Neural cell (in vitro differentiated cells): ENCODE data around the gene MCTP2. TPM values are rescaled to one million over a fixed set of nuclear protein-coding genes. Genes with fewer than 3 reads are reported as not detected.

Experiments used
- H2AFZ ChIP-seq: fragments of 200-600, 300-800 bp; sonication (generic), shearing (Covaris generic); 2 replicates; pipeline ENCODE4 v1.6.0; 2014; ENCODE audit warnings: low read depth, mild to moderate bottlenecking, antibody characterized with exemption, low read length, moderate library complexity
- H3F3A ChIP-seq: fragments of 200-600 bp; shearing (Covaris generic); 2 replicates; pipeline ENCODE4 v1.6.1; 2016; ENCODE audit warnings: mild to moderate bottlenecking, moderate library complexity, mixed read lengths, antibody characterized with exemption, low read length; ENCODE audit not compliant: insufficient read depth, poor library complexity, severe bottlenecking
- H3K27ac ChIP-seq: fragments of 200-600, 300-800 bp; sonication (generic), shearing (Covaris generic); 2 replicates; pipeline ENCODE4 v1.5.1; 2014; ENCODE audit warnings: mild to moderate bottlenecking, low read length, moderate library complexity
- H3K27me3 ChIP-seq: fragments of 300-800, 200-600 bp; sonication (generic), shearing (Covaris generic); 2 replicates; pipeline ENCODE4 v1.6.0; 2014; ENCODE audit warnings: mild to moderate bottlenecking, low read depth, low read length, moderate library complexity; ENCODE audit not compliant: insufficient read depth
- H3K36me3 ChIP-seq: fragments of 300-800, 200-600 bp; sonication (generic), shearing (Covaris generic); 2 replicates; pipeline ENCODE4 v1.5.1; 2014; ENCODE audit warnings: mild to moderate bottlenecking, antibody characterized with exemption, low read length, moderate library complexity; ENCODE audit not compliant: insufficient read depth
- H3K4me2 ChIP-seq: fragments of 300-800, 200-600 bp; sonication (generic), shearing (Covaris generic); 2 replicates; pipeline ENCODE4 v1.6.0; 2014; ENCODE audit warnings: mild to moderate bottlenecking, low read length
- H3K4me3 ChIP-seq: fragments of 300-800, 200-600 bp; sonication (generic), shearing (Covaris generic); 2 replicates; pipeline ENCODE4 v1.5.1; 2014; ENCODE audit warnings: mild to moderate bottlenecking, low read length, moderate library complexity
- H3K79me2 ChIP-seq: fragments of 200-600 bp; shearing (Covaris generic); replicated peaks from 2 replicates; pipeline ENCODE4 v1.6.0; 2014; ENCODE audit warnings: mild to moderate bottlenecking, low read length, moderate library complexity; ENCODE audit not compliant: insufficient read depth
- H3K9ac ChIP-seq: fragments of 300-800, 200-600 bp; sonication (generic), shearing (Covaris generic); 2 replicates; pipeline ENCODE4 v1.6.1; 2016; ENCODE audit warnings: mild to moderate bottlenecking, low read length, mixed read lengths
- H3K9me2 ChIP-seq: fragments of 200-600 bp; shearing (Covaris generic); 2 replicates; pipeline ENCODE4 v1.6.1; 2016; ENCODE audit warnings: mild to moderate bottlenecking, low read length, mixed read lengths; ENCODE audit not compliant: insufficient read depth
- H3K9me3 ChIP-seq: fragments of 200-600, 300-800 bp; sonication (generic), shearing (Covaris generic); 2 replicates; pipeline ENCODE4 v1.6.1; 2016; ENCODE audit warnings: mild to moderate bottlenecking, mixed run types, low read length, moderate library complexity, mixed read lengths
- H4K20me1 ChIP-seq: fragments of 200-600 bp; shearing (Covaris generic); 2 replicates; pipeline ENCODE4 v1.6.1; 2016; ENCODE audit warnings: mild to moderate bottlenecking, mixed run types; ENCODE audit not compliant: insufficient read depth
- CTCF ChIP-seq: fragments of 450-650 bp; IDR thresholded peaks from 2 replicates; pipeline ENCODE4 v1.5.1; 2014; ENCODE audit warnings: antibody characterized with exemption, mild to moderate bottlenecking, moderate library complexity; ENCODE audit not compliant: poor library complexity, severe bottlenecking
- EP300 ChIP-seq: fragments of 450-650 bp; conservative IDR thresholded peaks from 2 replicates; pipeline ENCODE4 v1.6.1; 2014; ENCODE audit warnings: antibody characterized with exemption, mild to moderate bottlenecking, moderate library complexity; ENCODE audit not compliant: poor library complexity, severe bottlenecking
- EZH2 ChIP-seq: fragments of 200-600, 300-800 bp; shearing (Covaris generic), sonication (generic); IDR thresholded peaks from 2 replicates; pipeline ENCODE4 v1.6.1; 2014; ENCODE audit warnings: antibody characterized with exemption, low read length, borderline replicate concordance, mild to moderate bottlenecking; ENCODE audit not compliant: insufficient read depth, poor library complexity, severe bottlenecking
- MXI1 ChIP-seq: fragments of 450-650 bp; conservative IDR thresholded peaks from 2 replicates; pipeline ENCODE4 v1.6.1; 2014; ENCODE audit warnings: antibody characterized with exemption, mild to moderate bottlenecking; ENCODE audit not compliant: poor library complexity, severe bottlenecking
- POLR2AphosphoS5 ChIP-seq: IDR thresholded peaks from 2 replicates; pipeline ENCODE4 v1.6.1; 2012
- RAD21 ChIP-seq: fragments of 450-650 bp; conservative IDR thresholded peaks from 2 replicates; pipeline ENCODE4 v1.6.1; 2014; ENCODE audit warnings: antibody characterized with exemption, mild to moderate bottlenecking, moderate library complexity
- SMC3 ChIP-seq: fragments of 450-650 bp; conservative IDR thresholded peaks from 2 replicates; pipeline ENCODE4 v1.6.1; 2014; ENCODE audit warnings: antibody characterized with exemption, mild to moderate bottlenecking, moderate library complexity; ENCODE audit not compliant: poor library complexity
- TAF1 ChIP-seq: IDR thresholded peaks from 2 replicates; pipeline ENCODE4 v1.6.1; 2012; ENCODE audit warnings: low read depth
- polyA plus RNA-seq: library from polyadenylated mRNA; depleted of rRNA; stranded (reverse); fragments of >200 nt; gene quantifications from 2 replicates; pipeline ENCODE4 v1.2.3, GENCODE V29; 2014
- TF ChIP-seq, protein P1 (sequence below): IDR thresholded peaks from 2 replicates; pipeline ENCODE4 v1.6.1; 2012; ENCODE audit warnings: borderline replicate concordance

The MCTP2 gene
- polyA plus RNA-seq, 1 donor from 2014 or later: not detected

DNA sequence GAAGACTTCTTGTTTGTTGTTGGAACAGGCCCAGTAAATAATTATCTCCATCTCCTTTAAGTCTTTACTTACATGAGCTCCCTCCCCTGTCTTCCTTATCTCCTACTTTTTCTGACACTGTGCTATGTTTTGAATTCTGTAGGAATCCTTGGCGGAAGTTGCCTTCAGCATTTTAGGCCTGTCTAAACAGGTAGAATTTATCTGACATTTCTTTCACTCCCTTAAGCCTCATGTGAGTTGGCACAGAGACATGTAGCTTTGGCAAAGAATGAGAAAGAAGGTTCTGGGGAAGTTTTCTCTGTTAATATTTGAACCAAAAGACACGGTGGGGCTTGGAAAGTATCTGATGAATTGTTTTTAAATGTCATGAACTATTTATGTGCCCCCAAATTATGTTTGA, 8.1 kb downstream of the MCTP2 start:
- no peaks in the 10 kb centered on the region for H3K9me3 ChIP-seq
- H2AFZ ChIP-seq: no peak overlapping the region
- H3K4me3 ChIP-seq: no peak overlapping the region
- no peaks in the 10 kb centered on the region for H3K9me2 ChIP-seq
- H3K27ac ChIP-seq: no peak overlapping the region
- H3K9ac ChIP-seq: no peak overlapping the region
- no peak overlapping the region for H3K4me2 ChIP-seq
- peaks cover 3% of the 10 kb centered on the region for H3K27me3 ChIP-seq
- TF ChIP-seq, protein P1, sequence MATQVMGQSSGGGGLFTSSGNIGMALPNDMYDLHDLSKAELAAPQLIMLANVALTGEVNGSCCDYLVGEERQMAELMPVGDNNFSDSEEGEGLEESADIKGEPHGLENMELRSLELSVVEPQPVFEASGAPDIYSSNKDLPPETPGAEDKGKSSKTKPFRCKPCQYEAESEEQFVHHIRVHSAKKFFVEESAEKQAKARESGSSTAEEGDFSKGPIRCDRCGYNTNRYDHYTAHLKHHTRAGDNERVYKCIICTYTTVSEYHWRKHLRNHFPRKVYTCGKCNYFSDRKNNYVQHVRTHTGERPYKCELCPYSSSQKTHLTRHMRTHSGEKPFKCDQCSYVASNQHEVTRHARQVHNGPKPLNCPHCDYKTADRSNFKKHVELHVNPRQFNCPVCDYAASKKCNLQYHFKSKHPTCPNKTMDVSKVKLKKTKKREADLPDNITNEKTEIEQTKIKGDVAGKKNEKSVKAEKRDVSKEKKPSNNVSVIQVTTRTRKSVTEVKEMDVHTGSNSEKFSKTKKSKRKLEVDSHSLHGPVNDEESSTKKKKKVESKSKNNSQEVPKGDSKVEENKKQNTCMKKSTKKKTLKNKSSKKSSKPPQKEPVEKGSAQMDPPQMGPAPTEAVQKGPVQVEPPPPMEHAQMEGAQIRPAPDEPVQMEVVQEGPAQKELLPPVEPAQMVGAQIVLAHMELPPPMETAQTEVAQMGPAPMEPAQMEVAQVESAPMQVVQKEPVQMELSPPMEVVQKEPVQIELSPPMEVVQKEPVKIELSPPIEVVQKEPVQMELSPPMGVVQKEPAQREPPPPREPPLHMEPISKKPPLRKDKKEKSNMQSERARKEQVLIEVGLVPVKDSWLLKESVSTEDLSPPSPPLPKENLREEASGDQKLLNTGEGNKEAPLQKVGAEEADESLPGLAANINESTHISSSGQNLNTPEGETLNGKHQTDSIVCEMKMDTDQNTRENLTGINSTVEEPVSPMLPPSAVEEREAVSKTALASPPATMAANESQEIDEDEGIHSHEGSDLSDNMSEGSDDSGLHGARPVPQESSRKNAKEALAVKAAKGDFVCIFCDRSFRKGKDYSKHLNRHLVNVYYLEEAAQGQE: no peak
- TF ChIP-seq MXI1 (no peak), CTCF (no peak), SMC3 (no peak), EZH2 (no peak), RAD21 (no peak), TAF1 (no peak), EP300 (no peak), POLR2AphosphoS5 (no peak)
- no peaks in the 10 kb centered on the region for H3K36me3 ChIP-seq
- H4K20me1 ChIP-seq: no peaks in the 10 kb centered on the region
- H3F3A ChIP-seq: no peaks in the 10 kb centered on the region
- no peaks in the 10 kb centered on the region for H3K79me2 ChIP-seq

DNA sequence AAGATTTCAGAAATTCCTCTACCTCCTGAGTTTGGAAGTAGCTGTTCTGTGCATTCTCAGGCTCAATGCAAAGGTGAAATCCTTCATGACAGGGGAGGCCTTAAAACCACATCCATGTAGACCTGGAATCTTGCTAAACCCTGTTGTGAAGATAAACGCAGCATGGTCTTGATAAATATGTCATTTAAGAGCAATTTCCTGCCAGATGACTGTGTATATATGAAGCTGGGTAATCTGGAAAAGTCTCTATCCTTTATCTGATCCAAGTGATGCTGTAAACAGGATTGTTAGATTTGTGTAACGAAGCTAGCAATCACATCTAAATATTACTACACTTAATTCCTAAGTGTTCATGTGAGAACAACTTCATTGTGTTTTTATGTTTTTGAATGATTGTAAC, 9.1 kb downstream of the MCTP2 start:
- H3K36me3 ChIP-seq: no peaks in the 10 kb centered on the region
- no peak overlapping the region for H3K4me3 ChIP-seq
- TF ChIP-seq EZH2 (no peak), TAF1 (no peak), POLR2AphosphoS5 (peak; percentile 45), RAD21 (no peak), MXI1 (no peak), CTCF (no peak)
- TF ChIP-seq, protein P1: no peak
- no peaks in the 10 kb centered on the region for H4K20me1 ChIP-seq
- no peaks in the 10 kb centered on the region for H3K9me2 ChIP-seq
- H3F3A ChIP-seq: no peaks in the 10 kb centered on the region
- H3K9ac ChIP-seq: no peak overlapping the region
- no peaks in the 10 kb centered on the region for H3K9me3 ChIP-seq
- H3K27ac ChIP-seq: no peak overlapping the region
- H3K4me2 ChIP-seq: no peak overlapping the region
- H2AFZ ChIP-seq: no peak overlapping the region
- no peaks in the 10 kb centered on the region for H3K79me2 ChIP-seq
- H3K27me3 ChIP-seq: no peaks in the 10 kb centered on the region
